Bronchial epithelial cell (primary cell): ENCODE data around the gene TEX12. TPM values are rescaled to one million over a fixed set of nuclear protein-coding genes. Genes with fewer than 3 reads are reported as not detected.
"Not testable (repeated sequence)": the region's sequence is repeated elsewhere in the genome, so short reads cannot be mapped to it uniquely, and the experiment has no call there.

Source experiments
- DNase-seq: peaks from one replicate; pipeline ENCODE4 v3.0.0-alpha.2; 2010; ENCODE audit warnings: low read depth
- FAIRE-seq: peaks from 2 replicates; lab custom pipeline; 2011; peaks lifted over from hg19 to GRCh38; lab: Jason Lieb, UNC
- H3K27me3 ChIP-seq: 2 replicates; pipeline ENCODE4 v1.5.1; 2011; ENCODE audit warnings: low read length; ENCODE audit not compliant: control insufficient read depth, insufficient read depth
- H3K36me3 ChIP-seq: 2 replicates; pipeline ENCODE4 v1.5.1; 2011; ENCODE audit warnings: low read length; ENCODE audit not compliant: control insufficient read depth, insufficient read depth
- H3K4me3 ChIP-seq: 2 replicates; pipeline ENCODE4 v1.5.1; 2011; ENCODE audit warnings: mild to moderate bottlenecking, low read depth, low read length, control low read depth
- CTCF ChIP-seq: IDR thresholded peaks from 2 replicates; pipeline ENCODE4 v1.5.1; 2011; ENCODE audit warnings: mild to moderate bottlenecking, moderate library complexity, low read length, control low read depth, inconsistent platforms; ENCODE audit not compliant: insufficient read depth, severe bottlenecking
- total RNA-seq: library from RNA; depleted of rRNA; stranded (reverse); fragments of >200 nt; gene quantifications from 2 replicates; pipeline ENCODE4 v1.2.1, GENCODE V29; 2014

Gene TEX12
- total RNA-seq, 1 donor from 2014 or later, result 0.26 TPM

- H3K36me3 ChIP-seq, result peaks cover 6% of the 10 kb centered on the region
- DNase-seq, result no peak
- H3K4me3 ChIP-seq, result no peak overlapping the region
- TF ChIP-seq CTCF, result no peak
- FAIRE-seq, result no peak
- no peaks in the 10 kb centered on the region for H3K27me3 ChIP-seq
Measured at GRCh38 chr11:112156153-112156955, 10.8 kb upstream of the TEX12 start.

GRCh38 chr11:112156956-112157766, 10.0 kb upstream of the TEX12 start:
- Histone ChIP-seq H3K4me3 (no peak overlapping the region), H3K27me3 (no peaks in the 10 kb centered on the region), H3K36me3 (peaks cover 5% of the 10 kb centered on the region)
- TF ChIP-seq CTCF, result no peak
- FAIRE-seq (peak; percentile 94), DNase-seq (peak; percentile 100)

- no peak for TF ChIP-seq CTCF
- Histone ChIP-seq H3K36me3 (no peaks in the 10 kb centered on the region), H3K4me3 (no peak overlapping the region), H3K27me3 (no peaks in the 10 kb centered on the region)
- DNase-seq, result no peak
- no peak for FAIRE-seq
Measured at GRCh38 chr11:112159098-112160065, 7.8 kb upstream of the TEX12 start.

GRCh38 chr11:112160091-112160848, 6.9 kb upstream of the TEX12 start:
- no peak for TF ChIP-seq CTCF
- no peak overlapping the region for H3K4me3 ChIP-seq
- H3K27me3 ChIP-seq, result no peaks in the 10 kb centered on the region
- H3K36me3 ChIP-seq, result no peaks in the 10 kb centered on the region
- FAIRE-seq, result no peak
- DNase-seq, result no peak

GRCh38 chr11:112161012-112161411, 6.2 kb upstream of the TEX12 start:
- no peaks in the 10 kb centered on the region for H3K36me3 ChIP-seq

GRCh38 chr11:112162200-112162599, 5.0 kb upstream of the TEX12 start:
- not testable (repeated sequence) for H3K4me3 ChIP-seq, H3K36me3 ChIP-seq, DNase-seq, FAIRE-seq, H3K27me3 ChIP-seq

More at GRCh38 chr11:112161012-112161411, 6.2 kb upstream of the TEX12 start:
- Histone ChIP-seq H3K27me3 (no peaks in the 10 kb centered on the region), H3K4me3 (no peak overlapping the region)
- DNase-seq (peak; percentile 14), FAIRE-seq (no peak)
- TF ChIP-seq CTCF, result no peak
